ENCODE data around the gene ATF3.

DNA sequence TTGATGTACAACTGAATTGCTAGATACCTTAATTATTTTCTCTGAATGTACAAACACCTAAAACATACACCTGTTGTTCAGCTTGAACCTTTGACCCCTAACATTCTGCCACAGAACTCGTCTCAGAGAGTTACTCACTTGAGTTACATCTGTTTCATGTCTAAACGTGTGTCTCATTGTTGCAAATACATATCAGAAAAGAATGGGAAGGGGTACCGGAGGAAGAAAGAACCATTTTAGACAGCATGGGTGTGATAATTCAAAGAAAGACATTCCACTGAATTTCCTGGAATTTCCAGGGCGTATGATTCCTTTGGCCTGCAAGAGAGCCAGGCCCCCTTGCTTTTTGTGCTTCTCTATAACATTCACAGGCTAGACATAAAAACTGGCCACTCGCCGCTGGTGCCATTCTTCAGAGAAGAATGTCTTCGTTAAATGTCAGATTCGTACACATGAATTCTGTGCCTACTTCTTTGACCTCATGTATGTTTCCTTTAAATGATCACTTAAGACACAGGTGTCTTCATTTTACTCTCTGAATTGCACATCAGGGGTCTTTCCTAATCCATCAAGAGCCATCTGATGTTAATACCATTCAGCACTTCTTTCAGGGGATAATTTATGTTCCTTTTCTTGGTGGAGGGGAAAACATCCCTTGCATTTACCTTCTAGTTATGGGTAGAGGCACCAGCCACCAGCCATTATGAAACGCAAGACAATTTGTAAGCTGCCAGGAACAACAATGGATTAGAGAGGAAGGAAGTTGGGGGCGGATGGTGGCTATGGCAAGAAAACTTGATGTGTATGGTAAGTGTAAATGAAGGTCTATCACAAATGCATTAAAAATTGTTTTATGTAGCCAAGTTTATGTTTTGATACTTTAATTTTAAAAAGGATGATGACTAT, 12.7 kb downstream of the ATF3 start:
- TF ChIP-seq, protein P1, sequence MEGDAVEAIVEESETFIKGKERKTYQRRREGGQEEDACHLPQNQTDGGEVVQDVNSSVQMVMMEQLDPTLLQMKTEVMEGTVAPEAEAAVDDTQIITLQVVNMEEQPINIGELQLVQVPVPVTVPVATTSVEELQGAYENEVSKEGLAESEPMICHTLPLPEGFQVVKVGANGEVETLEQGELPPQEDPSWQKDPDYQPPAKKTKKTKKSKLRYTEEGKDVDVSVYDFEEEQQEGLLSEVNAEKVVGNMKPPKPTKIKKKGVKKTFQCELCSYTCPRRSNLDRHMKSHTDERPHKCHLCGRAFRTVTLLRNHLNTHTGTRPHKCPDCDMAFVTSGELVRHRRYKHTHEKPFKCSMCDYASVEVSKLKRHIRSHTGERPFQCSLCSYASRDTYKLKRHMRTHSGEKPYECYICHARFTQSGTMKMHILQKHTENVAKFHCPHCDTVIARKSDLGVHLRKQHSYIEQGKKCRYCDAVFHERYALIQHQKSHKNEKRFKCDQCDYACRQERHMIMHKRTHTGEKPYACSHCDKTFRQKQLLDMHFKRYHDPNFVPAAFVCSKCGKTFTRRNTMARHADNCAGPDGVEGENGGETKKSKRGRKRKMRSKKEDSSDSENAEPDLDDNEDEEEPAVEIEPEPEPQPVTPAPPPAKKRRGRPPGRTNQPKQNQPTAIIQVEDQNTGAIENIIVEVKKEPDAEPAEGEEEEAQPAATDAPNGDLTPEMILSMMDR (tag by site-specific recombination; IDR thresholded peaks at IDR 0.05) = no peak
- TF ChIP-seq ZNF658 (tag by site-specific recombination; IDR thresholded peaks at IDR 0.05) = no peak
- no peak for TF ChIP-seq ZNF155 (tag by site-specific recombination; IDR thresholded peaks at IDR 0.05)
- TF ChIP-seq ZNF777 (tag by site-specific recombination; IDR thresholded peaks at IDR 0.05; ENCODE audit: borderline replicate concordance) = no peak
- TF ChIP-seq, protein P2, sequence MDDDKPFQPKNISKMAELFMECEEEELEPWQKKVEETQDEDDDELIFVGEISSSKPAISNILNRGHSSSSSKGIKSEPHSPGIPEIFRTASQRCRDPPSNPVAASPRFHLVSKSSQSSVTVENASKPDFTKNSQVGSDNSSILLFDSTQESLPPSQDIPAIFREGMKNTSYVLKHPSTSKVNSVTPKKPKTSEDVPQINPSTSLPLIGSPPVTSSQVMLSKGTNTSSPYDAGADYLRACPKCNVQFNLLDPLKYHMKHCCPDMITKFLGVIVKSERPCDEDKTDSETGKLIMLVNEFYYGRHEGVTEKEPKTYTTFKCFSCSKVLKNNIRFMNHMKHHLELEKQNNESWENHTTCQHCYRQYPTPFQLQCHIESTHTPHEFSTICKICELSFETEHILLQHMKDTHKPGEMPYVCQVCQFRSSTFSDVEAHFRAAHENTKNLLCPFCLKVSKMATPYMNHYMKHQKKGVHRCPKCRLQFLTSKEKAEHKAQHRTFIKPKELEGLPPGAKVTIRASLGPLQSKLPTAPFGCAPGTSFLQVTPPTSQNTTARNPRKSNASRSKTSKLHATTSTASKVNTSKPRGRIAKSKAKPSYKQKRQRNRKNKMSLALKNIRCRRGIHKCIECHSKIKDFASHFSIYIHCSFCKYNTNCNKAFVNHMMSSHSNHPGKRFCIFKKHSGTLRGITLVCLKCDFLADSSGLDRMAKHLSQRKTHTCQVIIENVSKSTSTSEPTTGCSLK (tag by site-specific recombination; IDR thresholded peaks at IDR 0.05) = no peak
- TF ChIP-seq ZNF24 (tag by site-specific recombination; IDR thresholded peaks at IDR 0.05) = no peak
- TF ChIP-seq, protein P3, sequence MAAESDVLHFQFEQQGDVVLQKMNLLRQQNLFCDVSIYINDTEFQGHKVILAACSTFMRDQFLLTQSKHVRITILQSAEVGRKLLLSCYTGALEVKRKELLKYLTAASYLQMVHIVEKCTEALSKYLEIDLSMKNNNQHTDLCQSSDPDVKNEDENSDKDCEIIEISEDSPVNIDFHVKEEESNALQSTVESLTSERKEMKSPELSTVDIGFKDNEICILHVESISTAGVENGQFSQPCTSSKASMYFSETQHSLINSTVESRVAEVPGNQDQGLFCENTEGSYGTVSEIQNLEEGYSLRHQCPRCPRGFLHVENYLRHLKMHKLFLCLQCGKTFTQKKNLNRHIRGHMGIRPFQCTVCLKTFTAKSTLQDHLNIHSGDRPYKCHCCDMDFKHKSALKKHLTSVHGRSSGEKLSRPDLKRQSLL (tag by site-specific recombination; IDR thresholded peaks at IDR 0.05) = no peak
- TF ChIP-seq, protein P4, sequence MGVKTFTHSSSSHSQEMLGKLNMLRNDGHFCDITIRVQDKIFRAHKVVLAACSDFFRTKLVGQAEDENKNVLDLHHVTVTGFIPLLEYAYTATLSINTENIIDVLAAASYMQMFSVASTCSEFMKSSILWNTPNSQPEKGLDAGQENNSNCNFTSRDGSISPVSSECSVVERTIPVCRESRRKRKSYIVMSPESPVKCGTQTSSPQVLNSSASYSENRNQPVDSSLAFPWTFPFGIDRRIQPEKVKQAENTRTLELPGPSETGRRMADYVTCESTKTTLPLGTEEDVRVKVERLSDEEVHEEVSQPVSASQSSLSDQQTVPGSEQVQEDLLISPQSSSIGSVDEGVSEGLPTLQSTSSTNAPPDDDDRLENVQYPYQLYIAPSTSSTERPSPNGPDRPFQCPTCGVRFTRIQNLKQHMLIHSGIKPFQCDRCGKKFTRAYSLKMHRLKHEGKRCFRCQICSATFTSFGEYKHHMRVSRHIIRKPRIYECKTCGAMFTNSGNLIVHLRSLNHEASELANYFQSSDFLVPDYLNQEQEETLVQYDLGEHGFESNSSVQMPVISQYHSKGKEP (tag by site-specific recombination; IDR thresholded peaks at IDR 0.05) = no peak
- TF ChIP-seq, protein P5, sequence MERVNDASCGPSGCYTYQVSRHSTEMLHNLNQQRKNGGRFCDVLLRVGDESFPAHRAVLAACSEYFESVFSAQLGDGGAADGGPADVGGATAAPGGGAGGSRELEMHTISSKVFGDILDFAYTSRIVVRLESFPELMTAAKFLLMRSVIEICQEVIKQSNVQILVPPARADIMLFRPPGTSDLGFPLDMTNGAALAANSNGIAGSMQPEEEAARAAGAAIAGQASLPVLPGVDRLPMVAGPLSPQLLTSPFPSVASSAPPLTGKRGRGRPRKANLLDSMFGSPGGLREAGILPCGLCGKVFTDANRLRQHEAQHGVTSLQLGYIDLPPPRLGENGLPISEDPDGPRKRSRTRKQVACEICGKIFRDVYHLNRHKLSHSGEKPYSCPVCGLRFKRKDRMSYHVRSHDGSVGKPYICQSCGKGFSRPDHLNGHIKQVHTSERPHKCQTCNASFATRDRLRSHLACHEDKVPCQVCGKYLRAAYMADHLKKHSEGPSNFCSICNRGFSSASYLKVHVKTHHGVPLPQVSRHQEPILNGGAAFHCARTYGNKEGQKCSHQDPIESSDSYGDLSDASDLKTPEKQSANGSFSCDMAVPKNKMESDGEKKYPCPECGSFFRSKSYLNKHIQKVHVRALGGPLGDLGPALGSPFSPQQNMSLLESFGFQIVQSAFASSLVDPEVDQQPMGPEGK (tag by site-specific recombination; IDR thresholded peaks at IDR 0.05) = no peak
- TF ChIP-seq ZNF138 (tag by site-specific recombination; IDR thresholded peaks at IDR 0.05; ENCODE audit: borderline replicate concordance) = no peak
- TF ChIP-seq, protein P6, sequence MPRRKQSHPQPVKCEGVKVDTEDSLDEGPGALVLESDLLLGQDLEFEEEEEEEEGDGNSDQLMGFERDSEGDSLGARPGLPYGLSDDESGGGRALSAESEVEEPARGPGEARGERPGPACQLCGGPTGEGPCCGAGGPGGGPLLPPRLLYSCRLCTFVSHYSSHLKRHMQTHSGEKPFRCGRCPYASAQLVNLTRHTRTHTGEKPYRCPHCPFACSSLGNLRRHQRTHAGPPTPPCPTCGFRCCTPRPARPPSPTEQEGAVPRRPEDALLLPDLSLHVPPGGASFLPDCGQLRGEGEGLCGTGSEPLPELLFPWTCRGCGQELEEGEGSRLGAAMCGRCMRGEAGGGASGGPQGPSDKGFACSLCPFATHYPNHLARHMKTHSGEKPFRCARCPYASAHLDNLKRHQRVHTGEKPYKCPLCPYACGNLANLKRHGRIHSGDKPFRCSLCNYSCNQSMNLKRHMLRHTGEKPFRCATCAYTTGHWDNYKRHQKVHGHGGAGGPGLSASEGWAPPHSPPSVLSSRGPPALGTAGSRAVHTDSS (tag by site-specific recombination; IDR thresholded peaks at IDR 0.05) = no peak

Data from HEK293 (cell line).